Esophagus squamous epithelium (tissue), 5 donors: Measurements from ENCODE around the gene PHC2. TPM values are rescaled to one million over a fixed set of nuclear protein-coding genes. Genes with fewer than 3 reads are reported as not detected.

Experiments
- DNase-seq: peaks from one replicate; lab custom pipeline; 2025; lab: John Stamatoyannopoulos, UW
- H3K27ac ChIP-seq, 4 donors: fragments of 200-600 bp; sonication (generic); one replicate each; pipeline ENCODE4 v1.5.1; 2016 to 2019; ENCODE audit warnings: mild to moderate bottlenecking in 1 of 4
- H3K27me3 ChIP-seq, 4 donors: fragments of 200-600 bp; sonication (generic); 1 replicate in 3 of 4; 2 replicates in 1 of 4; pipeline versions ENCODE4 v1.5.1 to v1.6.0; 2017 to 2021; ENCODE audit warnings: antibody characterized with exemption in 1 of 4
- H3K36me3 ChIP-seq, 3 donors: fragments of 200-600 bp; sonication (generic); one replicate each; pipeline ENCODE4 v1.5.1; 2016 to 2019
- H3K4me1 ChIP-seq, 3 donors: fragments of 200-600 bp; sonication (generic); one replicate each; pipeline ENCODE4 v1.5.1; 2017 to 2019
- H3K4me3 ChIP-seq, 4 donors: fragments of 200-600 bp; sonication (generic); 1 replicate in 3 of 4; 2 replicates in 1 of 4; pipeline ENCODE4 v1.5.1; 2016 to 2019; ENCODE audit warnings: mild to moderate bottlenecking in 2 of 4, moderate library complexity in 1 of 4
- H3K9me3 ChIP-seq, 3 donors: fragments of 200-600 bp; sonication (generic); one replicate each; pipeline ENCODE4 v1.5.1; 2016 to 2019
- POLR2A ChIP-seq, 4 donors: fragments of 450-650 bp; IDR thresholded peaks; one replicate each; pipeline ENCODE4 v1.6.1; 2017; ENCODE audit warnings: antibody characterized with exemption in 4 of 4, mild to moderate bottlenecking in 4 of 4, moderate library complexity in 3 of 4
- WGBS, 2 donors: methylation state at CpG; one replicate each; pipeline ENCODE4 v1.1.5; 2018; 5-methylcytosine and 5-hydroxymethylcytosine counted together
- intact Hi-C: fragments of 100-400 bp; cut with DNase I; formaldehyde crosslinking; loops from one replicate; pipeline ENCODE4 v1.15.0; 2022
- total RNA-seq, 4 donors: library from RNA; depleted of rRNA; stranded (reverse); fragments of >200 nt; gene quantifications; one replicate each; pipeline ENCODE4 v1.1.0, GENCODE V29; 2016
- TF ChIP-seq, protein P1 (sequence below), 6 experiments: fragments of 450-650 bp in 4 of 6; fragments of 200-600 bp in 2 of 6; sonication (generic) in 2 of 6; IDR thresholded peaks; one replicate each; pipeline ENCODE4 v1.5.1; 2016 to 2019; ENCODE audit warnings: antibody characterized with exemption in 6 of 6, mild to moderate bottlenecking in 4 of 6, moderate library complexity in 4 of 6
- donor health status: DM: yes; HTN: yes; CAD: no.

The PHC2 gene
- total RNA-seq, 4 donors from 2014 or later = 27.4 to 92.1 (median 50.6) TPM

DNA sequence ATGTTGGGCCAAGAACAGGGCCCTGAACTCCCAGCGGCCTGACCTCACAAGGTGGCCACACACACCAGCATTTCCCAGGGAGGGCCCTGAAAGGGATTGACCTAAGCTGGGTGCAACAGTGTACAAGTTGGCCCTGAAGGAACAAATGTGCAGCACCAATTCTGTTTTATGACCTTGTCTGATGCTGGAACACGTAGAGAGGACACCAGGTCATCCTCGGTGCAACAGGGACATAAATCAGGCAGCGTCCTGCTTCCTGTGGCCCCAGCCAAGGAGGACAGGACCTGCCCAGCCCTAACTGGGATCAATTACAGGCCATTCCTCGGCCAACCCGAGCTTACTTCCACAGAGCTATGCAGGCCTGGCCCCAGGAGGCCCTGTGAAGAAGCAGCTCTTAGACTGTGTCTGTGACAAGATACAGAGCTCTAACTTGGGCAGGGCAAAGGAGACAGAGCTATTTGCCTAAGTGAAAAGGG lies 12.8 kb upstream of the PHC2 start:
- intact Hi-C loops = no loop called here
- no peak overlapping the region for H3K4me3 ChIP-seq
- no peak overlapping the region for H3K27ac ChIP-seq
- TF ChIP-seq POLR2A (IDR thresholded peaks at IDR 0.05) = no peak
- TF ChIP-seq, protein P1, sequence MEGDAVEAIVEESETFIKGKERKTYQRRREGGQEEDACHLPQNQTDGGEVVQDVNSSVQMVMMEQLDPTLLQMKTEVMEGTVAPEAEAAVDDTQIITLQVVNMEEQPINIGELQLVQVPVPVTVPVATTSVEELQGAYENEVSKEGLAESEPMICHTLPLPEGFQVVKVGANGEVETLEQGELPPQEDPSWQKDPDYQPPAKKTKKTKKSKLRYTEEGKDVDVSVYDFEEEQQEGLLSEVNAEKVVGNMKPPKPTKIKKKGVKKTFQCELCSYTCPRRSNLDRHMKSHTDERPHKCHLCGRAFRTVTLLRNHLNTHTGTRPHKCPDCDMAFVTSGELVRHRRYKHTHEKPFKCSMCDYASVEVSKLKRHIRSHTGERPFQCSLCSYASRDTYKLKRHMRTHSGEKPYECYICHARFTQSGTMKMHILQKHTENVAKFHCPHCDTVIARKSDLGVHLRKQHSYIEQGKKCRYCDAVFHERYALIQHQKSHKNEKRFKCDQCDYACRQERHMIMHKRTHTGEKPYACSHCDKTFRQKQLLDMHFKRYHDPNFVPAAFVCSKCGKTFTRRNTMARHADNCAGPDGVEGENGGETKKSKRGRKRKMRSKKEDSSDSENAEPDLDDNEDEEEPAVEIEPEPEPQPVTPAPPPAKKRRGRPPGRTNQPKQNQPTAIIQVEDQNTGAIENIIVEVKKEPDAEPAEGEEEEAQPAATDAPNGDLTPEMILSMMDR (IDR thresholded peaks at IDR 0.05) = no peak
- H3K4me1 ChIP-seq = peaks cover 4 to 23% (median 5%) of the 10 kb centered on the region in 3 donors
- H3K9me3 ChIP-seq = no peaks in the 10 kb centered on the region
- H3K27me3 ChIP-seq = no peaks in the 10 kb centered on the region
- DNase-seq = no peak
- 60 to 80% methylated on average over 1 of the region's 6 CpGs for WGBS, 2 donors
- H3K36me3 ChIP-seq = no peaks in the 10 kb centered on the region

DNA sequence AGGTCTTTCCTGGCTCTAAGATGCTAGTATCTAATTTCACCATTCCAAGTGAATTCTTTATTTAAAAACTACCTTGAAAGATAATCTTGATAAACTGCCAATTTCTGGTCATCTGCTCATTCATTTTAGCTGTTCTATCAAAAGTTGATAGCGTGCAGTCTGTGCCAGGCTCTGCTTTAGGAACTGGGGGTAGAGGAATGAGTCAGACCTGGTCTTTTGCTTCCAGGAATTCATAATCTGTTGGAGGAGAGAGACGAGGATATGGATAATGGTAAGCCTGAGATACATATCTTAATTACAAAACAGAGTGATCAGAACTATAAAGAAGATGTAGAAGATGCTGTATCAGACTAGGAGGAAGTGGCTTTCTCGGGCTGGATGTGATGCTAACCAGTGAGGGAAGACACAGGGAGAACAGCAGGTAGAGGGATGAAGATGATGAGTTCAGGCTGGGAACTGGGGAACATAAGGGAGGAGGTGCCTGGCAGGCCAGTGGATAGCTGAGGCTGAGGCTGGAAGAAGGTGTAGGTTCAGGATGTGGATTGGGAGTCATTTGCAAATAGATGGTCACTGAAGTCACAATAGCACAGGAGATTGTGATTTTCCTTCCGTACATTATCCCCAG lies 12.3 kb upstream of the PHC2 start:
- no peak for TF ChIP-seq POLR2A (IDR thresholded peaks at IDR 0.05)
- TF ChIP-seq, protein P1 (IDR thresholded peaks at IDR 0.05) = no peak
- no peak overlapping the region for H3K4me3 ChIP-seq
- no peaks in the 10 kb centered on the region for H3K36me3 ChIP-seq
- whole genome bisulfite sequencing, 2 donors = 45 to 49% methylated on average over 3 to 4 of the region's 4 CpGs
- no peaks in the 10 kb centered on the region for H3K27me3 ChIP-seq
- H3K27ac ChIP-seq = no peak overlapping the region
- no peaks in the 10 kb centered on the region for H3K9me3 ChIP-seq
- intact Hi-C loops = no loop called here
- no peak for DNase-seq
- H3K4me1 ChIP-seq = peaks cover 4 to 23% (median 5%) of the 10 kb centered on the region in 3 donors

DNA sequence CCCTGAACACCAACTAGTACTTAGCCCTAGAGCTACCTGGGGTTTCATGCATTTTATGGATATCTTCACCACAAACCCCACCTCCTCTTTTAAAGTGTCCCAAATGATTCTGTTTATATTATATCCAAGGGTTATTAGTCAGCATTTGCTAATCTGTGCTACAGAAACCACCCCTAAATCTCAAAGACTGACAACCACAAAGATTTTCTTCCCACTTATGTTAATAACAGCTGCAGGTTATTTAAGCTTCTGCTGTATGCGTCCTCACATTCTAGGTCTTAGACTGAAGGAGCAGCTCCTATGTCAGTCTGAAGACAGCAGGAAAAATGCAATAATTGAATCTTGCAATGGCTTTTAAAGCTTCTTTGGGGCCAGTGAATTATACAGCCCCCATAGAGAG lies 11.2 kb upstream of the PHC2 start:
- Histone ChIP-seq H3K9me3 (no peaks in the 10 kb centered on the region), H3K36me3 (no peaks in the 10 kb centered on the region), H3K4me1 (peaks cover 4 to 23% (median 5%) of the 10 kb centered on the region in 3 donors), H3K27me3 (no peaks in the 10 kb centered on the region), H3K27ac (no peak overlapping the region), H3K4me3 (no peak overlapping the region)
- no peak for DNase-seq
- 50 to 77% methylated on average over 1 of the region's 1 CpG for WGBS, 2 donors
- intact Hi-C loops = no loop called here
- no peak for TF ChIP-seq POLR2A (IDR thresholded peaks at IDR 0.05)
- TF ChIP-seq, protein P1 (IDR thresholded peaks at IDR 0.05) = no peak

DNA sequence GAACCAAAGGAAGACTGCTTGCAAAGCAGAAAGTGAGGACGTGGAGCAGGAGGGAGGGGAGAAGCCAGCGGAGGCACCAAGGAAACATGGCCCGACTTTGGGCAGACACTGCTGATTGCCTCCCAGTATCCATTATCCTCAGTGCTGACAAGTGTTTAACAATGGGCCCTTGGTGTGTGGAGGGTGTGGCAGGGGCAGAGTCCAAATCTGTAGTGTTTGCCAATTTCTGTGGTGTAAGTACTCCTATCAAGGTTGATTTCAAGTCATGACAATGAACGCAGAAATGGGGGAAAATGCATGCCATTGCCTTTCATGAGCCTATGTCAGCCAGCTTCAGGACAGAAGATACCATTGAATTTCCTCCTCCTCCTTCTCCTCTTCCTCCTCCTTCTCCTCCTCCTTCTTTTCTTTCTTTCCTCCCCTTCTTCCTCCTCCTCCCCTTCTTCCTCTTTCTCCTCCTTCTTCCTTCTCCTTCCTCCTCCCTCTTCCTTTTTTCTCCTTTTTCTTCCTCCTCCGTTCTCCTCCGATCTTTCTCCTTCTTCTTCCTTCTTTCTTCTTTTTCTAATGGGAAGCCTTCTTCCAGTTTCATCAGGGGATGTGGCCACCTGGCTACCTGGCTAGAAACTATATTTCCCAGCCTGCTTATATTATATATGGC lies 10.3 kb upstream of the PHC2 start:
- no peak overlapping the region for H3K27ac ChIP-seq
- intact Hi-C loops = no loop called here
- H3K36me3 ChIP-seq = no peaks in the 10 kb centered on the region
- no peaks in the 10 kb centered on the region for H3K9me3 ChIP-seq
- TF ChIP-seq, protein P1 (IDR thresholded peaks at IDR 0.05) = no peak
- TF ChIP-seq POLR2A (IDR thresholded peaks at IDR 0.05) = no peak
- no peak overlapping the region for H3K4me3 ChIP-seq
- peaks cover 4 to 23% (median 5%) of the 10 kb centered on the region in 3 donors for H3K4me1 ChIP-seq
- 55 to 64% methylated on average over 6 of the region's 6 CpGs for WGBS, 2 donors
- DNase-seq = no peak
- H3K27me3 ChIP-seq = no peaks in the 10 kb centered on the region

DNA sequence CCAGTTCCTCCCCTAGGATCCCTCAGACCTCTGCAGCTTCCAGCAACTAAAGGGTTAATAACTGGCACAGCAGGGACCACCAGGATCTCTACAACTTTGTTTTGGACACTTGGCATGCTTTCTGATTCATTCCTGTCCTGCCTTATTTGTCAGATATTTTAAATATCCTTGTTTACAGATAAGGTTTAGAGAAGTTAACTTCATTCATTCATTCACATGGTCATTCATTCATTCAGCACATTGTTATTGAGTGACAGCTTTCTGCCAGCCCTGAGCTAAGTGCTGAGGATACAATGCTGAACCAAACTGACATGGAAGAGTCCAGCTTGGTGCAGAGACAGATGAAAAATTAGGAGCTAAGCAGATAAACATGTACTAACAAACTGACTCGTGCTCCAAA lies 8.8 kb upstream of the PHC2 start:
- H3K27me3 ChIP-seq = no peaks in the 10 kb centered on the region
- TF ChIP-seq, protein P1 (IDR thresholded peaks at IDR 0.05) = no peak
- no peak for TF ChIP-seq POLR2A (IDR thresholded peaks at IDR 0.05)
- H3K4me1 ChIP-seq = peaks cover 4 to 26% (median 5%) of the 10 kb centered on the region in 3 donors
- H3K36me3 ChIP-seq = no peaks in the 10 kb centered on the region
- 13 to 18% methylated on average over 1 of the region's 1 CpG for WGBS, 2 donors
- peak overlapping the region in 3 of 4 donors; percentile 57 to 70 (median 59) for H3K27ac ChIP-seq
- H3K9me3 ChIP-seq = no peaks in the 10 kb centered on the region
- no peak for DNase-seq
- no peak overlapping the region for H3K4me3 ChIP-seq
- intact Hi-C loops = no loop called here
